Mammary epithelial cell (primary cell): ENCODE measurements around the gene EPG5.

Source experiments
- CTCF ChIP-seq, 2 donors: IDR thresholded peaks in 1 of 2; conservative IDR thresholded peaks in 1 of 2; 2 replicates each; pipeline ENCODE4 v1.5.1; 2011 to 2012; ENCODE audit warnings: inconsistent platforms in 2 of 2, low read length in 2 of 2, mild to moderate bottlenecking in 2 of 2, control low read depth in 1 of 2, low read depth in 1 of 2; ENCODE audit not compliant: insufficient read depth in 1 of 2; ENCODE audit errors: extremely low read depth in 1 of 2
- EZH2 ChIP-seq: IDR thresholded peaks from 2 replicates; pipeline ENCODE4 v1.6.1; 2012; ENCODE audit warnings: low read length, inconsistent platforms, borderline replicate concordance

DNA sequence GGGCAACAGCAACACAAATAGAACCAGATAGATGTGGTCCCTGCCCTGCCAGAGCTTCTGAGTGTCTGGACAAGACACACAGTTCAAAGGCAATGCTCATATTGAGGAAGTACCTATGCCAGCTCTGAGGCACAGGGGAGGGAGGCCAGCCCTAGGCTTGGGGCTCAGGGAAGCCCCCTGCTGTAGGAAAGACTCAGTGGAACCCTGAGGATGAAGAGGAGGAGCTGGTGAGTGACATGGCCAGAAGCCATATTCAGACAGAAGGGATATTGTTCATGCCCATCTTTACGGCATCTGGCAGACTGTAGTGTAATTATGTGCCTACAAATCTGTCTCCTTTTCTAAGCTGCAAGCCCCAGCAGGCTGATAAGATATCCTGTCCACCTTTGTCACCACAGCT, 132.8 kb downstream of the EPG5 start:
- TF ChIP-seq CTCF (conservative IDR thresholded peaks at IDR 0.05 in 1 of 2, IDR thresholded peaks at IDR 0.05 in 1 of 2; ENCODE audit: extremely low read depth in 1 of 2, insufficient read depth in 1 of 2, low read depth in 1 of 2, low read length in 2 of 2) (no peak), EZH2 (no peak)
